HEK293 (cell line): ENCODE results near the gene SEMA3D.

Experiments used
- ATF2 ChIP-seq: fragments of 450-650 bp; formaldehyde crosslinking; IDR thresholded peaks from 2 replicates; pipeline ENCODE4 v1.5.1; 2016; ENCODE audit warnings: missing biosample characterization, missing genetic modification characterization, low read depth
- CTCF ChIP-seq: fragments of 450-650 bp; formaldehyde crosslinking; IDR thresholded peaks from 2 replicates; pipeline ENCODE4 v1.5.1; 2016; ENCODE audit warnings: missing biosample characterization, missing genetic modification characterization
- ZNF16 ChIP-seq: fragments of 450-650 bp; formaldehyde crosslinking; IDR thresholded peaks from 2 replicates; pipeline ENCODE4 v1.5.1; 2016; ENCODE audit warnings: low read depth, missing biosample characterization, missing genetic modification characterization
- ZNF561 ChIP-seq: fragments of 450-650 bp; IDR thresholded peaks from 2 replicates; pipeline ENCODE4 v1.5.1; 2018; ENCODE audit warnings: missing biosample characterization, missing genetic modification characterization, borderline replicate concordance
- ZNF639 ChIP-seq: fragments of 450-650 bp; formaldehyde crosslinking; IDR thresholded peaks from 2 replicates; pipeline ENCODE4 v1.5.1; 2016; ENCODE audit warnings: missing biosample characterization, missing genetic modification characterization

GRCh38 chr7:85196696-85197095 is 9.8 kb upstream of the SEMA3D start:
- no peak for TF ChIP-seq CTCF (tag by site-specific recombination)
- no peak for TF ChIP-seq ZNF561
- no peak for TF ChIP-seq ATF2
- no peak for TF ChIP-seq ZNF16 (tag by site-specific recombination)
- TF ChIP-seq ZNF639 (tag by site-specific recombination), result no peak
